ENCODE results near the gene UPK2.

UPK2 gene

DNA sequence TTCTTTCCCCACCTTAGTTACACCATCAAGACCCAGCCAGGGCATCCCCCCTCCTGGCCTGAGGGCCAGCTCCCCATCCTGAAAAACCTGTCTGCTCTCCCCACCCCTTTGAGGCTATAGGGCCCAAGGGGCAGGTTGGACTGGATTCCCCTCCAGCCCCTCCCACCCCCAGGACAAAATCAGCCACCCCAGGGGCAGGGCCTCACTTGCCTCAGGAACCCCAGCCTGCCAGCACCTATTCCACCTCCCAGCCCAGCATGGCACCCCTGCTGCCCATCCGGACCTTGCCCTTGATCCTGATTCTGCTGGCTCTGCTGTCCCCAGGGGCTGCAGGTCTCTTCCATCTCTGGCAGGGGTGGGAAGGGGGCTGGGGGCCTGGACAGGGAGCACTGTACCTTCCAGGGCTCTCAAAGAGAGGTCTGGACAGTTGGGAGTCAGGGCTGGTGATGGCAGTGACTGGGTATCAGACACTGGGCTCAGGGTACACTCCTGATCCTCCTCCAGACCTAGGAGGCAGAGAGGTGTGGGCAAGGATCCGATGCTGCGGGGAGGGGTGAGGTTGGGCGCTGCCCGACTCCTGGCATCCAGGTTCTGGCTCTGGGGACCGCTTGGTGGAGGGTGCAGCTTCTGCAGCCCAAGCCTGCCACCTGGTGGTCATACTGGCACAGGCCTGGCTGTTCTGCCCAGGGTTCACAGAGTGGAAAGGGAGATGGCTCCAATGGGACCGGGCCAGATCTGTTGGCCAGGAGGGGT is at the start of gene UPK2:
UPK2 (plus strand) TSS at position 205 of the 753 bp plus-strand sequence; CDS start at position 258, 53 bp downstream.
- DNase-seq (ENCODE audit: low spot score) = peak; percentile 81

DNA sequence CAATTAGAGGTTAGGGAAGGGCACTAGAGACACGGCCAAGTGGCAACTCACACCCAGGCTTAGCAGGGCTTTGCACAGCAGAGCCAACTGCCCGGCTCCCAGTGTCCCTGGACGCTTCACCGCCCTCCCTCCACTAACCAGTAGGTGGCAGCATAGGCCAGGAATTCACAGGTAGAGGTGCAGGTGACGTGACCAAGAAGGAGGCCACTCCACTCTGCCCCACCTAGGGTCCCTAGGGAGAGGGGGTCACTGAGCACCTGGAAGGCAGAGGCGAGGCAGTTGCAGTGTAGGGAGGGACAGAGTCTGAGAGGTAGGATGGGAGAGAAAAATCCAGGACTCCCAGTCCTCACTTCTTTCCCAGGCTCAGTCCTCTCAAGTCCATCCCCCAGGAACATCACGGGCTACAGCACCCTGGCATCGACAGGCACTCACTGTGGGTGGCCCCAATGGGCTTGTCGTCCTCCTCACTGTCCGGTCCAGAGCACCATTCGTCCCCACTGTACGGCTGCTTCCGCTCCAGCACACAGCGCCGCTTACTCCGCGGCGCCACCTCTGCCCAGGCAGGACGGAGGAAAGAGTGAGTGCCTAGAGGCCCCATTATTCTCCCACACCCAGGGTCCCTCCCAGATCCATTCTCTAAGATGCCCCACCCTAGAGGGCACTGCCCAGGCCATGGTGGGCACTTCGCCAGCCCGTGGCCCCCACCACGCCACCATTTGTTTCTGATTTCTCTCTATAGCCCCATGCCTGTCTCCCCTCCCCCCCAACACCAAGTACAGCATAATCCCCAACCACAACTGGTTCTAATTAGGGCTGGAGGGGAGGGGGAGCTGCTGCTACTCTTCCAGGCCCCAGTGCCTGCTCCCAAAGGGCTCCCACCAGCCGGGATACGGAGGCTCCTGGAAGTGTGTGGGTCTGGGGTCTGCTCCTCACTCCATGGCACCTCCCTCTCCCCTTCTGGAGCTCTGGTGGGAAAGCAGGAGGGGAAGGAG is 48.8 kb upstream of the UPK2 start:
- DNase-seq (ENCODE audit: low spot score) = peak; percentile 89

DNA sequence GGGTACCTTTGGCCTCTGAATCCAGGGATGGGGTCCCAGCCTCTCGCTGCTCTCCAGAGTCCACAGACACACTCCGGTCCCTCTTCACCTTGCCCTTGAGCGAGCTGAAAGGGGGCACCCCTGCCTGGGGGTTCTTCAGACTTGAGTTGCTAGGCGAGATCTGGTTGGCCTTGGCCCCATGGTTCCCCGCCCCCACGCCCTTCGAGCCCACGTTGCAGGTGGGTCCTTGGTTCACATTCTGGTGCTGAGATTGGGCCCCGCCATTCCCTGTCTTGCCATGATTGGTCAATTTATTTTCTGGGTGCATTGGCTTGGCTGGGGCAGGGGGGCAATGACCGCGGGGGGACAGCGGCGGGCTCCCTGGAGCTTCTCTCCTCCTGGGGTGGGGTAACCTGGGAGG is 47.8 kb upstream of the UPK2 start:
- DNase-seq (ENCODE audit: low spot score) = no peak

DNA sequence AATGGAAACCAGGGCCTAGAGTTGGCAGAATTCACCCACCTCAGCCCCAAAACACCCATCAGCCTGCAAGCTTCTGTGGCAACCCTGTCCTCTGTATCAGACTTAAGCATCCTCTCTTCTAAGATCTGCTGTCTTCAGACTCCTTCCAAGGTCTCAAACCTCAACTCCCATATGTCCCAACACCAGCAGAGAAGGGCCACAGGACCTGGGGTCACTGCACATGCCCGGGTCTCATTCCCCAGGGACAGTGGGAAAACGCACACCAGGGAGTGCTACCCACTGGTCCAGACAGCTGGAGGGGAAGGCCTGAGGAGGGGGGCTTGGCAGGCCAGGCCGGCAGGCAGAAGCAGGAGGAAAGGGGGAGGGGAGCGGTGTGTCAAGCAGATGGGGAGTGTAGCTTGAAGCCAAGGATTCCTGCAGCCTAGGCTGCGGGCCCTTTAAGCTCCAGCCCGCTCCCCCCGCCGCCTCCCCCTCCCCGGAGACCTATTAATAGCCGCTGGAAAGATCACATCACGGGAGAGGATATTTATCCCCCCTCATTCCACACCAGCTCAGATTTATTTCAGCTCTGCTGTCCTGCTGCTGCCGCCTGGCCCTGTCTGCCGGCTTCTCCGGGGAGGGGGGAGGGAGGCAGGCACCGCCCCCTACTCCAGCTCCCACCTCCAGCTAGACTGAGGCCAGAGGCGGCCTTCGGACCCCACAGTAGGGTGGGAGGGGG is 47.0 kb upstream of the UPK2 start:
- no peak for DNase-seq (ENCODE audit: low spot score)

DNA sequence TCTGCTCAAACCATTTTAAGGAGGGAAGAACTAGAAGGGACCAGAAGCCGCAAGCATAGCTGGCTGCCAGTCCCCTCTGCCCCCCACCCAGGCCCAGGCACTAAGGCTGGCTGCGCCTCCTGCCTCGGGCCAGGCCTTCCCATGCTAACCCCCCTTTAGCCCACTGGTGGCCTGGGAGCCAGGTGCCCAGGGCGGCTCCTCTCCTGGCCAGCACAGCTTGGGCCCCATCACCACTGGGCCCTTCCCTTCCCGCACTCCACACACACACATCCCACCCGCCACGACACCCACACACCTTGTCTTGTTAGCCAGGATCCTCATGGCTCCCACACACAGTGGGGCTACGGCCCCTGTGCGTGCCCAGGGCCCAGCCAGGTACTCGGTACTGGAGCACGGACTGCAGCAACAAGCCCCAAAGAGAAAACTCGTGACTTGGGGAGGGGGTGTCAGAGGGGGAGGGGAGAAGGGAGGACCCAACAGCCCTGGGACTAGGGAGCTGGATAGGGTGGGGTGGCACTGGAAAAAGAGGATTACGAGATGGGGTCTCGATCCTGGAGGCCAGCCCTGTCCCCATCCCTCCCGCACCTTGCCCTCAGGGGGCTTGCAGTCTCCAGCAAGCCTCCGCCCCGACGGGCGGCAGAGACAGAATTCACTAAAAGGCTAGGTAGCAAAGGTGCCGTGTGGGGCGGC is 46.3 kb upstream of the UPK2 start:
- no peak for DNase-seq (ENCODE audit: low spot score)

DNA sequence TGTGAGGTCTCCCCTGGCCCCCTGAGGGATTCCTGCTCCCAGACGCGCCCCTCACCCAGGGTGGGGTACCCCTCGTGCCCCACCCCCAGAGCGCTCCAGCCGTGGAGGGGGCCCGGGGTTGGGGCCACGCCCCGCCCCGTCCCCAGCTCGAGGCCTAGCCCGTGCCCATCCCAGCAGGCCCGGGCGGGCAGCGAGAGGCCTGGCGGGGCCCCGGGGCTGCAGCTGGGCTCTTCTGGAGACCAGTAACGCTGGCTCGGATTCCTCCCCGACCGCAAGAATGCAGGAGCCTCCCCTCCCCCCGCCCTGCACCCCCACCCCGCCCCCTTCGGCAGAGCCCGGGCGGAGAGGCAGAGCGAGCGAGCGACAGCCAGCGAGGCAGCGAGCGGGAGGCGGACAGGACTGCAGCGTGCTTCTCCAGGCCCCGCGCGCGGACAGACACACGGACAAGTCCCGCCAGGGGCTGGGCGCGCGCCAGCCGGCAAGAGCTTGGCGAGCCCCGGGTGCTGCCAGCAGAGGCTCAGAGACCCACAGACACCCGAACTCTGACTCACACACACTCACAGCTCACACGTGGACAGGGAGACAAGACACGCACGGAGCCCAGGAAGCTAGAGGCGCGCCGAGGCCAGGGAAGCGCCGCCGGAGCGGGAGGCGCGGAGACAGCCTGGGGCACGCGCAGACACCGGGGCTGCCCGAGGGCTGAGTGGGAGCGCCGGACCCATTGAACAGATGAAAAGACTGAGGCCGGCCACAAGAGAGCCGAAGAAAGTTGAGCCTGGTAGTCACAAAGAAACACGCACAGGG is 45.6 kb upstream of the UPK2 start:
- no peak for DNase-seq (ENCODE audit: low spot score)

DNA sequence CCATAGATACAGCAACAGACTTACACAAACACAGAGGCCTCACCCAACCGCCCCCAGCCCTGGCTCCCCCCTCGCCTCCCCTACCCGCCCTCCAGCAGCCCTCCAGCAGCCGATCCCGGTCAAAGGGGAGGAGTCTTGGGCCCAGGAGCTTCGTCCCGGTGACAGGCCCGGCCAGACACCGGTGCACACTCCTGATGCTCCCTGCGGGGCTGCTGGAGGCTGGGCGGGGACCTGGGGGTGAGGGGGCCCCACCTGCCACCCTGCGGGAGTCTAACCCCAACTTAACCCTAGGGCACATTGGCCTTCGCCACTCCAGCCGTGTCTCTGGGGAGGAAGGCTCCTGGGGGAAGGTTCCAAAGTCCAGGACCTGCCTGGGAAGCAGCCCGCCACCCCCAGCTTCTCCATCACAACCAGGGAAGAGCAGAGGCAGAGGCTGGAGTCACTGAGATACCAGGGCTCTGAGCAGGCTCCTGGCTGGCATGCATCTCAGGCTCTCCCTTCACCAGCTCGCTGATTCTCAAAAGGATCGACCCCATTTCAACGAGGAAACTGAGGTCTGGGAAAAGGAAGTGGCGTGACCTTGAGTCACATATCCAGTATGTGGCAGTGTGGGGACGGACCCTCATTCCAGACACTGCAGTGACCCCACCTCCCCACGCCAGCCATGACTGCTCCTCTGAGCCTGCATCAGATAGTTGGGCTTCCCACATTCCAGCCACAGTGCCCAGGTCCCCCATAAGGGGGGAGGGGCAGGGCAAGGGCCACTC is 44.8 kb upstream of the UPK2 start:
- DNase-seq (ENCODE audit: low spot score) = no peak

DNA sequence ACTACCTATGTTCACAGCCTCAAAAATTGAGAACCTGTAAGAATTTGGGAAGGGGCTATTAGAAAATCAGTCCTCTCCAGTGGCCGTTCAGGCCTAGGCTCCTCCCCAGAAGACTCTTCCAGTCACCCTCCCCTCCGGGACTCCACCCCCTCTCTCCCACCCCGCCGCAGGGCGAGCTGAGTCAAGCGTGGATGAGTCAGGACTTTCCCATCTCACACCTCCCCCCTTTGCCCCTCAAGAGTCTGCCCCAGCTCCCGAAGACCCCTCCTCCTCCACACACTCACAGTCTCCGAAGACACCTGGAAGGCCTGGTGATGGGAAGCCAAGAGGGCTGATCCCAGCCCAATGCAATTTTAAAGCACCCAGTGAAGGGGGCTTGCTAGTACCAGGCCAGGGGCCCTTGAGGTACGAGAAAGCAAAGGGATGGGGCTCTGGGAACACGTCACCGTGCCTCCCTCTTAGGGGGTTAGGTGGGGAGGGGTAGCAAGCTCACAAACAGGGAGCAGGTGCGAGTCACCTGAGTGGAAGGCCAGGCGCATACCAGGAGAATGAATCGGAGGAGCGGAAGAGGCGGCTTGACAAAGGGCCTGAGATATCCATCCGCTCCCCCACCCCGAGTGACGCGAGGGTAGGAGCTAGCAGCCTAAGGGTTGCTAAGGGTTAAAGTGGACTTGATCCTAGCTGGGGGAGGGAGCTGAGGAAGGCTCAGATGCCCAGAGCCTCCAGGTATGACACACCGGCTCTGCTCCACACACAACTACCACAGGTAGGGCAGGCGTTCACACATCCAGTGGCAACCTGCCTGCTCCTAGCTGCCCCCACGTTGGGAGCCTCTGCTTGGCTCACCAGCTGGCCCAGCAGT is 44.0 kb upstream of the UPK2 start:
- DNase-seq (ENCODE audit: low spot score) = no peak

DNA sequence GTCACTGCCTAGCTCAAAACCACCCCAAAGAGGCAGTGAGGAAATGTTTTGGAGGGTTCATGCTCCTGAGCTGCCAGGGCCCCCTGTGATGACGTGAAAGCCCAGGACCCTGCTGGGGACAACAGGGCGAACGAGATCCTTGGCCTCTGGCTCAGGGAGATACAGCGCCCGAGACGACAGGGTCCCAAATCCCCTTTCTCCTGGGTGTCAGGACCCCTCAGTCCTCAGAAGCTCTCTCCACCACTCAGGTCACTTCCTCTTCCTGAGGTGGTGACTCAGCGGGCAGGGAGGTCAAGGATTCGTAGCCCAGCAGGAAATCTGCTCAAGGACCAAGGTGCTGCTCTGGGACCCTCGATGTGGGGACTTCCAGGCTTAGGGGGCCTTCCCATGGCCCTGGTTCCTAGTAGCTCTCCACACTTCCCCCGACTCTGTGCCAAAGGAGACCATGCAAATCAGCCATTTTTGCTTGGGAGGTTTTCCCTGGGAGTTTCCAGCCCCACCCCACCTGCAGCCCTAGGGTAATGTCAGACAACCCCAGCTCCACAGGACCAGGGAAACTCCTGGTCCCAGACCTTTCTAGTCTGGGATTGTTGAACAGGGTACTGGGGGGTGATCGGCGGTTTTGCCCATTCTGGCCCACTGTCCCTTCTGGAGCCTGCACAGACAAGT is 43.2 kb upstream of the UPK2 start:
- DNase-seq (ENCODE audit: low spot score) = no peak

DNA sequence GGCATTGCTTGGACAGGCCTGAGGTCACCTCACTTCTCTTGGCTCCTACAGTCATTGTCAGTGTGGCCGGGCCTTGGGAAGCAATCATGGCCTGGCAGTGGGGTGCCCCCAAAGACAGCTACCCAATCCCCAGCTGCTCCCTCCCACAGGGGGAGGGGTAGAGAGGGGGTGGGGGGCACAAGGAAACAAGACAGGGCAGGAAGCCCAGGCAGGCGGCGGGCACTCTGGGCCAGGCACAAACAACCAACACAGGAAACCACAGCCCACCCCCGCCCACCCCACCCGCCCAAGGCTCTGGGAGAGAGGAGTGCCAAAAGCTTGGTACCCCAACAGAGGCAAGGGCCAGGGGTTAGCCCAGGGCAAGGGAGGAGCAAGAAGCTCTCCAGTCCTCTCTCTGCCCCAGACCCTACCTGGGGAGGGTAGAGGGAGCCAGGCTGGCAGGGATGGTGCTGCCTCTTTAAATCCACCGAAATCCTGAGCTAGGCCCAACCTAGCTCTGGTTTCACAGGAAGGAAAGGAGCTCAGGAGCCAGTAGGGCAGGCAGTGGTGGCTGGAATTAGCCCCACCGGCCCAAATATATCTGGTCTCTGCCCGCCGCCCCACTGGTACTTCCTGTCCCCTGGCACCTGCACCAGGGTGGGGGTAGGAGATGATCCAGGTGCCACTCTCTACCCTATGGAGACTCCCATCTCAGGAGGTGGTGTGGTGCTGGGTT is 42.5 kb upstream of the UPK2 start:
- DNase-seq (ENCODE audit: low spot score) = no peak

DNA sequence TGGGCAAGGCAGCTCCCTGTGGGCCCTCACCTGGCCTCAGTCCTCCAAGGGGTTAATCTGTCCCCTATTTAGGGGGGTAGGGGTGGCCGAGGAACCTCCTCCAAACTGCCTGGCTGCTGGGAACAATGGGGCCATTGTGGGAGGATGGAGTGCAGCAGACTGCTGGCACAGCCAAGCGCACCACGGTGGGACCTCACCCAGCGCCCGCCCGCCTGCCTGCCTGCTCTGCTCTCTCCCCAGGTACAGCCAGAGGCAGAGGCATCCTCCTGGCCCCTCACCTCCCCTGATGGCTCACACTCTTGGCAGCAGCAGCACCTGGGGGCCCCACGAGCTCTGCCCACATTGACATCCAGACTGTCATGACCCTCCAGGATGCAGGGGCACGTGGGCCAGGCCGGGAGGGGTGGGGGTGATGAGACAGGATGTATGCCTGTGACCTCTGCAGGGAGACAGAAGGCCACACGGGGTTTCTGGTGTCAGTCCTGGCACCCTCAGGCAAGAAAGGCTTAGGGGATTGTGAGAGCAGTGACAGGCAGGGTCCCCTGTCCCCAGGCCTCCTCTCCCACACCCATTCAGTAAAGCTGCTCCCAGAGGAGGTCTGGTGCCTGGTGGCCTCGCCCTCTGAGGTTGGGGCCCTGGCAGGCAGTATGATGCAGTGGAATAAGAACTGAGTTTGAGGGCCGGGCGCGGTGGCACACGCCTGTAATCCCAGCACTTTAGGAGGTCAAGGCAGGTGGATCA is 41.8 kb upstream of the UPK2 start:
- DNase-seq (ENCODE audit: low spot score) = peak; percentile 38

DNA sequence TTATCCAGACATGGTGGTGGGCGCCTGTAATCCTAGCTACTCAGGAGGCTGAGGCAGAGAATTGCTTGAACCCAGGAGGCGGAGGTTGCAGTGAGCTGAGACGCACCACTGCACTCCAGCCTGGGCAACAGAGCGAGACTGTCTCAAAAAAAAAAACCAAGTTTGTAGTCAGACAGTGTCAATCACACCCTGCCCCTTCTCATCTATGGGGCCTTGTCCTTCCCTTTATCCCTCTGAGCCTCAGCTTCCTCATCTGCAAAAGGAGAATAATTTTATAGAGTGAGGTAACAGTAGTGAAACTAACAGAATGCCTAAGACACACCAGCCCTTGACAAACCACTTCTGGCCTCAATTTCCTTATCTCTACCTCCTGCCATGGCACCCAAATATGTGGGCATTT is 41.1 kb upstream of the UPK2 start:
- peak; percentile 49 for DNase-seq (ENCODE audit: low spot score)

DNA sequence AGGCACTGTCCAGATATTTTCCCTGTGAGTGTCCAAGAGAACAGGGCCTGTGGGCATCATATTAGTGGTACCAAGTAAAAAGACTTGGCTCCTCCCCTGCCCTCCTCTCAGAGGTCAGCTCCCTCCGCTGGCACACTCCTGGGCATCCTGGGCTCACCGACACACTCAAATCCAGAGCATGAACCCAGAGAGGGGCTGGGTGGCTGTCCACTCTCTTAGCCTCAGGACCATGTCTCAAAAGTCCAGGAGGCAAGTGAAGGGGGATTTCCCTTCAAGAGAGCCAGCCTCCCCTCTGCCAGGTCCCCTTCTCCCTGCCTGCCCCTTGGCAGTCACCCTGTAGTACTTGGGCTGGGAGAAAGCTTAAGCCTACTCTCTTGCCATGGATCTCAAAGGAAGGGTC is 40.7 kb upstream of the UPK2 start:
- no peak for DNase-seq (ENCODE audit: low spot score)

DNA sequence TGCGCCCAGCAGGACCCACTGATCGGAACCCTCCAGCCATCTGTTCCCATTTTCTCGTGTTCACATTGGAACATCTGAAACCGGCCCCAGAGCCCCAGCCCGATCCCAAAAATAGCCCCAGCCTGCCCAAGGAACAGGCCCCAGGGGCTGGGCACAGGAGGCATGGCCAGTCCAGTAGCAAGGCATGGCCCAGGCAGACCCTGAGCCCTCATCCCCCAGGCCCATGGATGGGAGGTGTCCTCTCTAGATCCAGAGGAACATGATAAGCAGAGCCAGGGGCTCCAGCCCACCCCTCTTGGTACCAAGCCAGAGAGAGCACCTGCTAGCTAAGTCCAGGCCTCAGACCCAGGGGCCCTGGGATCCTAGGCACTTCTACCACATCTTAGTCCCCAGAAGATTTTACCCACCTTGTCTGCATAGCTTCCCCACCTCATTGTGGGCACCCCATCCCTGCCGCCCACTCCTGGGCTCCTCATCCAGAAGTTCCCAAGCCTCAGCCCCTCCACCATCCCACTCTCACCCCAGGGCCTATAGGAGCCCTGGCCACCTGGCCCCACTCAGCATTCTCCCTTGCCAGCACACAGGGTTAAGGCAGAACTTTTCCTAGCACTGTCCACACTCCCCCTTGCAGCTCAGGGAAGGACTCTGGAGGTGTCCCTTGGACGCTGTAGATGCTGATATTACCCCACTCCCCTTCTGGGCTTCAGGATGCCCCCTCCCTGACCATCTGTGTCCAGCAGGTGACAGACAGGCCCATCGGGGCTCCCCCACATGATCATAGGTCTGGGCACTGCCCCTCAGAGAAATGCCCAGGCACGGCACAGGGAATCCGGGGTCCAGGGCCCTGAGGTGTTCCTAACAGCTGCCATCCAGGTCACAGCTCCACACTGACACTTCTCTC is 39.9 kb upstream of the UPK2 start:
- no peak for DNase-seq (ENCODE audit: low spot score)

DNA sequence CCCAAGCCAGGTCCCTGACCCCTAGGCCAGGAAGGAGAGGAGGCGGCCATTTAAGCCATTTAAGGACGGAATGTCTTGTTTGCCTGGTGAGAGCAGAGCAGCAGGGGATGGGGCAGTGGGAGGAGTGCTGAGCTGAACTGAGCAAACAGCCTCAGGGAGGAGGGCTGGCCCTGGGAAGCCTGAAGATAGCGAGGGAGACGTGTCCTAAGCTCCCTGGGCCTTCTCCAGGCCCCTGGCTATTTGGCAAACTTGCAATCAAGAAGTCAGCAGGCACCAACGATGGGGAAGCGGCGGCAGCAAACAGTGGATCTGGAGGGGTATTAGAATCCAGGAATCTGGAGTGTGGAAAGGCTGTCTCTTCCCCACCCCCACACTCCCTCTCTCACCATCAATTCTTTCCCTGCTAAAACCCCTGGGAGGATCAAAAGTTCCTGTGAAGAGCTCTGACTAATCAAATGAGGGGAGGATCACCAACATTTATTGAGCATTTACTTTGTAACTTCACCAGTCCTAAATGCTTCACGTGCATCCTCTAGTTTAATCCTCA is 39.2 kb upstream of the UPK2 start:
- no peak for DNase-seq (ENCODE audit: low spot score)

All from NAMALWA (cell line).